Body of pancreas (tissue), 4 donors: Measurements from ENCODE around the gene MAP3K13. TPM values are rescaled to one million over a fixed set of nuclear protein-coding genes. Genes with fewer than 3 reads are reported as not detected.

Experiments used
- ATAC-seq: fragments of 150-250 bp; one replicate; pipeline ENCODE4 v1.9.1; 2016
- DNase-seq, 4 donors: peaks; one replicate each; pipeline ENCODE4 v3.0.0-alpha.2; 2019
- H3K27ac ChIP-seq, 4 donors: fragments of 200-600 bp; sonication (generic); 1 replicate in 3 of 4; 2 replicates in 1 of 4; pipeline versions ENCODE4 v1.5.1 to v1.6.1; 2016 to 2019; ENCODE audit warnings: mild to moderate bottlenecking in 1 of 4, mixed read lengths in 1 of 4, moderate library complexity in 1 of 4
- H3K27me3 ChIP-seq, 2 donors: fragments of 200-600 bp; sonication (generic); one replicate each; pipeline ENCODE4 v1.6.0; 2016; ENCODE audit warnings: mild to moderate bottlenecking in 1 of 2
- H3K36me3 ChIP-seq, 2 donors: fragments of 200-600 bp; sonication (generic); replicated peaks in 1 of 2; 2 replicates each; pipeline ENCODE4 v1.5.1; 2016; ENCODE audit warnings: low read depth in 2 of 2; ENCODE audit not compliant: insufficient read depth in 1 of 2
- H3K4me1 ChIP-seq: fragments of 200-600 bp; sonication (generic); one replicate; pipeline ENCODE4 v1.6.0; 2016
- H3K4me3 ChIP-seq, 2 donors: fragments of 200-600 bp; sonication (generic); 1 replicate in 1 of 2; 2 replicates in 1 of 2; pipeline ENCODE4 v1.5.1; 2016 to 2019
- H3K9me3 ChIP-seq, 3 donors: fragments of 200-600 bp; sonication (generic); 1 replicate in 2 of 3; 2 replicates in 1 of 3; pipeline ENCODE4 v1.5.1; 2016
- CTCF ChIP-seq, 7 experiments: fragments of 450-650 bp in 4 of 7; fragments of 200-600 bp in 3 of 7; sonication (generic) in 3 of 7; IDR thresholded peaks; one replicate each; pipeline ENCODE4 v1.5.1; 2016 to 2019; ENCODE audit warnings: antibody characterized with exemption in 7 of 7
- POLR2A ChIP-seq, 3 donors: fragments of 450-650 bp; IDR thresholded peaks; one replicate each; pipeline ENCODE4 v1.6.1; 2016; ENCODE audit warnings: antibody characterized with exemption in 3 of 3, mild to moderate bottlenecking in 2 of 3
- WGBS, 2 donors: methylation state at CpG; one replicate each; pipeline ENCODE4 v1.1.5; 2017; 5-methylcytosine and 5-hydroxymethylcytosine counted together
- intact Hi-C: fragments of 100-400 bp; cut with DNase I; formaldehyde crosslinking; loops from one replicate; pipeline ENCODE4 v1.15.1; 2023
- total RNA-seq, 2 donors: library from RNA; depleted of rRNA; stranded (reverse); fragments of >200 nt; gene quantifications; one replicate each; pipeline ENCODE4 v1.1.0, GENCODE V29; 2016

Gene MAP3K13
- total RNA-seq, 2 donors from 2014 or later: 20.0 to 27.4 TPM

- peaks cover 0 to 42% of the 10 kb centered on the region in 2 donors for H3K36me3 ChIP-seq
Measured at GRCh38 chr3:185479373-185479945, 116.5 kb downstream of the MAP3K13 start.

GRCh38 chr3:185484296-185484695 is 121.4 kb downstream of the MAP3K13 start:
- TF ChIP-seq CTCF (IDR thresholded peaks at IDR 0.05): no peak
- intact Hi-C loops: no loop called here

More at GRCh38 chr3:185479373-185479945, 116.5 kb downstream of the MAP3K13 start:
- Histone ChIP-seq H3K27me3 (no peaks in the 10 kb centered on the region), H3K27ac (no peak overlapping the region), H3K4me3 (no peak overlapping the region), H3K4me1 (no peaks in the 10 kb centered on the region), H3K9me3 (no peaks in the 10 kb centered on the region)
- intact Hi-C loops: no loop called here
- ATAC-seq (no peak), DNase-seq (no peak)
- 88 to 100% methylated on average over 2 of the region's 2 CpGs for WGBS, 2 donors
- no peak for TF ChIP-seq CTCF (IDR thresholded peaks at IDR 0.05)
- no peak for TF ChIP-seq POLR2A (IDR thresholded peaks at IDR 0.05)

GRCh38 chr3:185486394-185486793 is 123.5 kb downstream of the MAP3K13 start:
- no peak for TF ChIP-seq POLR2A (IDR thresholded peaks at IDR 0.05)
- no peak for TF ChIP-seq CTCF (IDR thresholded peaks at IDR 0.05)
- Histone ChIP-seq H3K27ac (no peak overlapping the region), H3K9me3 (no peaks in the 10 kb centered on the region), H3K36me3 (peaks cover 0 to 19% of the 10 kb centered on the region in 2 donors), H3K4me3 (no peak overlapping the region), H3K4me1 (peaks cover 11% of the 10 kb centered on the region), H3K27me3 (no peaks in the 10 kb centered on the region)
- WGBS, 2 donors: 93% methylated on average over 5 of the region's 5 CpGs
- ATAC-seq: no peak
- intact Hi-C loops: no loop called here
- no peak for DNase-seq

More at GRCh38 chr3:185484296-185484695, 121.4 kb downstream of the MAP3K13 start:
- H3K36me3 ChIP-seq: peaks cover 0 to 33% of the 10 kb centered on the region in 2 donors
- H3K27me3 ChIP-seq: no peaks in the 10 kb centered on the region
- ATAC-seq: no peak
- DNase-seq: no peak
- WGBS, 2 donors: 82 to 84% methylated on average over 3 of the region's 3 CpGs
- no peak overlapping the region for H3K4me3 ChIP-seq
- H3K4me1 ChIP-seq: peaks cover 4% of the 10 kb centered on the region
- no peaks in the 10 kb centered on the region for H3K9me3 ChIP-seq
- H3K27ac ChIP-seq: no peak overlapping the region

- Histone ChIP-seq H3K27ac (no peak overlapping the region), H3K27me3 (no peaks in the 10 kb centered on the region), H3K4me1 (peaks cover 11% of the 10 kb centered on the region), H3K9me3 (no peaks in the 10 kb centered on the region), H3K4me3 (no peak overlapping the region), H3K36me3 (peaks cover 0 to 7% of the 10 kb centered on the region in 2 donors)
- DNase-seq (no peak), ATAC-seq (no peak)
- WGBS, 2 donors: 89 to 95% methylated on average over 1 to 5 of the region's 5 CpGs
- intact Hi-C loops: no loop called here
- TF ChIP-seq CTCF (IDR thresholded peaks at IDR 0.05) (no peak), POLR2A (IDR thresholded peaks at IDR 0.05) (no peak)
Measured at GRCh38 chr3:185488465-185488864, 125.5 kb downstream of the MAP3K13 start.

GRCh38 chr3:185489462-185489861 is 126.5 kb downstream of the MAP3K13 start:
- TF ChIP-seq POLR2A (IDR thresholded peaks at IDR 0.05): no peak
- no peak for TF ChIP-seq CTCF (IDR thresholded peaks at IDR 0.05)
- no peaks in the 10 kb centered on the region for H3K27me3 ChIP-seq
- H3K4me1 ChIP-seq: peaks cover 11% of the 10 kb centered on the region
- no peak overlapping the region for H3K4me3 ChIP-seq
- no peak overlapping the region for H3K27ac ChIP-seq
- WGBS, 2 donors: 21 to 34% methylated on average over 3 of the region's 3 CpGs
- H3K9me3 ChIP-seq: no peaks in the 10 kb centered on the region
- intact Hi-C loops: no loop called here
- DNase-seq: peak in 1 of 4 donors; percentile 31
- peaks cover 0 to 9% of the 10 kb centered on the region in 2 donors for H3K36me3 ChIP-seq
- peak; percentile 27 for ATAC-seq
